VCaP (cell line): ENCODE results near the gene TTC22.

Experiments used
- H3K27ac ChIP-seq: fragments of 450-650 bp; 2 replicates; pipeline ENCODE4 v1.5.1; 2017
- CTCF ChIP-seq: fragments of 450-650 bp; conservative IDR thresholded peaks from 2 replicates; pipeline ENCODE4 v1.5.1; 2017; ENCODE audit warnings: mild to moderate bottlenecking, moderate library complexity

Gene TTC22

GRCh38 chr1:54811739-54812655, 10.9 kb upstream of the TTC22 start:
- TF ChIP-seq CTCF, result no peak
- no peak overlapping the region for H3K27ac ChIP-seq

GRCh38 chr1:54811066-54811465, 9.9 kb upstream of the TTC22 start:
- no peak overlapping the region for H3K27ac ChIP-seq
- no peak for TF ChIP-seq CTCF

- TF ChIP-seq CTCF, result peak; percentile 87
- H3K27ac ChIP-seq, result no peak overlapping the region
Observed at GRCh38 chr1:54810153-54810942, 9.2 kb upstream of the TTC22 start.

GRCh38 chr1:54809496-54810074, 8.5 kb upstream of the TTC22 start:
- no peak overlapping the region for H3K27ac ChIP-seq
- TF ChIP-seq CTCF, result no peak

- TF ChIP-seq CTCF, result no peak
- H3K27ac ChIP-seq, result no peak overlapping the region
Observed at GRCh38 chr1:54808443-54809207, 7.5 kb upstream of the TTC22 start.

- H3K27ac ChIP-seq, result no peak overlapping the region
- TF ChIP-seq CTCF, result no peak
Observed at GRCh38 chr1:54807756-54808155, 6.6 kb upstream of the TTC22 start.
